GM13977 (cell line): ENCODE data around the gene VMP1.

ENCODE experiments used
- DNase-seq: peaks from one replicate; pipeline ENCODE4 v3.0.0; 2012; ENCODE audit warnings: low spot score
- CTCF ChIP-seq: IDR thresholded peaks from 2 replicates; pipeline ENCODE4 v1.5.1; 2012; ENCODE audit warnings: mild to moderate bottlenecking, control low read depth; ENCODE audit not compliant: insufficient read depth; ENCODE audit errors: extremely low read depth, missing control alignments
- in situ Hi-C: fragments of 300-500 bp; cut with MboI; formaldehyde crosslinking; loops from one replicate; pipeline ENCODE4 v1.12.0; 2022; ENCODE audit warnings: low sequenced_read_pairs, low pct_unique_long_range_greater_than_20kb, mixed read lengths, inconsistent platforms; ENCODE audit not compliant: unreplicated experiment

The VMP1 gene

GRCh38 chr17:59676716-59677115, 30.7 kb upstream of the VMP1 start:
- TF ChIP-seq CTCF = no peak
- no peak for DNase-seq
- in situ Hi-C loops = no loop called here

- TF ChIP-seq CTCF = no peak
- no peak for DNase-seq
- in situ Hi-C loops = no loop called here
These were observed 28.5 kb upstream of the VMP1 start for GRCh38 chr17:59678918-59679317.

GRCh38 chr17:59680314-59680713, 27.1 kb upstream of the VMP1 start:
- in situ Hi-C loops = no loop called here
- no peak for TF ChIP-seq CTCF
- no peak for DNase-seq

GRCh38 chr17:59683283-59683682, 24.2 kb upstream of the VMP1 start:
- in situ Hi-C loops = no loop called here
- no peak for TF ChIP-seq CTCF
- DNase-seq = no peak

- in situ Hi-C loops = no loop called here
- DNase-seq = no peak
- no peak for TF ChIP-seq CTCF
These were observed 22.5 kb upstream of the VMP1 start for GRCh38 chr17:59684967-59685366.

- no peak for TF ChIP-seq CTCF
- no peak for DNase-seq
- in situ Hi-C loops = no loop called here
These were observed 19.4 kb upstream of the VMP1 start for GRCh38 chr17:59688008-59688407.

- in situ Hi-C loops = no loop called here
- DNase-seq = no peak
- TF ChIP-seq CTCF = no peak
These were observed 19.0 kb upstream of the VMP1 start for GRCh38 chr17:59688496-59688895.
